K562 (cell line): ENCODE data around the gene DAPK2. TPM values are rescaled to one million over a fixed set of nuclear protein-coding genes. Genes with fewer than 3 reads are reported as not detected.

Source experiments
- ARID1B ChIP-seq: fragments of 450-650 bp; IDR thresholded peaks from 2 replicates; pipeline ENCODE4 v1.6.1; 2016; ENCODE audit warnings: antibody characterized with exemption, mild to moderate bottlenecking, inconsistent platforms
- BCLAF1 ChIP-seq, 2 experiments: fragments of 450-650 bp in 1 of 2; IDR thresholded peaks; 2 replicates each; pipeline ENCODE4 v1.6.1; 2011 to 2017; ENCODE audit warnings: low read depth in 2 of 2, antibody characterized with exemption in 1 of 2, borderline replicate concordance in 1 of 2, low read length in 1 of 2, mild to moderate bottlenecking in 1 of 2, mixed read lengths in 1 of 2; ENCODE audit not compliant: control insufficient read depth in 1 of 2
- CBFA2T2 ChIP-seq: fragments of 450-650 bp; conservative IDR thresholded peaks from 2 replicates; pipeline ENCODE4 v1.6.1; 2017; ENCODE audit warnings: mild to moderate bottlenecking
- DNMT1 ChIP-seq: fragments of 450-650 bp; IDR thresholded peaks from 2 replicates; pipeline ENCODE4 v1.6.1; 2016; ENCODE audit warnings: antibody characterized with exemption, mild to moderate bottlenecking
- FOXO4 ChIP-seq: fragments of 450-650 bp; formaldehyde crosslinking; IDR thresholded peaks from 2 replicates; pipeline ENCODE4 v1.4.0; 2020; ENCODE audit warnings: mild to moderate bottlenecking, moderate library complexity
- GATA2 ChIP-seq: sonication (generic); formaldehyde crosslinking; IDR thresholded peaks from 2 replicates; pipeline ENCODE4 v1.4.0; 2020; ENCODE audit warnings: mild to moderate bottlenecking, missing genetic modification reagents
- HIVEP1 ChIP-seq: fragments of 250-450 bp; sonication (Bioruptor Pico); IDR thresholded peaks from 2 replicates; pipeline ENCODE4 v1.4.0; 2020; ENCODE audit warnings: mild to moderate bottlenecking
- HNRNPK ChIP-seq: fragments of 200-400 bp; formaldehyde crosslinking; IDR thresholded peaks from one replicate; pipeline ENCODE4 v1.6.1; 2018; ENCODE audit warnings: mild to moderate bottlenecking, low read depth, low read length; ENCODE audit not compliant: poor library complexity, severe bottlenecking
- JUND ChIP-seq, 2 experiments: IDR thresholded peaks; 2 replicates in 1 of 2; 3 replicates in 1 of 2; pipeline ENCODE4 v1.6.1; 2011; ENCODE audit warnings: borderline replicate concordance in 2 of 2, low read depth in 2 of 2, low read length in 2 of 2, improper control_type of control experiment in 1 of 2, missing biosample characterization in 1 of 2, missing genetic modification characterization in 1 of 2, missing genetic modification reagents in 1 of 2
- MTF1 ChIP-seq: fragments of 250-450 bp; sonication (Bioruptor Pico); IDR thresholded peaks from 2 replicates; pipeline ENCODE4 v1.9.0; 2021; ENCODE audit warnings: moderate library complexity, mild to moderate bottlenecking, inconsistent platforms, borderline replicate concordance
- NFE2 ChIP-seq: IDR thresholded peaks from 2 replicates; pipeline ENCODE4 v1.6.1; 2014; ENCODE audit warnings: antibody characterized with exemption, low read depth
- OTX1 ChIP-seq: fragments of 450-650 bp; formaldehyde crosslinking; IDR thresholded peaks from 2 replicates; pipeline ENCODE4 v1.4.0; 2022; ENCODE audit warnings: mild to moderate bottlenecking
- POLR3G ChIP-seq: IDR thresholded peaks from 2 replicates; pipeline ENCODE4 v1.6.1; 2011; ENCODE audit not compliant: insufficient read length, insufficient replicate concordance; ENCODE audit errors: extremely low read depth
- PYGO2 ChIP-seq: fragments of 450-650 bp; IDR thresholded peaks from 2 replicates; pipeline ENCODE4 v1.6.1; 2016; ENCODE audit warnings: mild to moderate bottlenecking, missing genetic modification characterization, moderate library complexity, missing compliant biosample characterization
- RNF2 ChIP-seq: sonication (generic); IDR thresholded peaks from 2 replicates; pipeline ENCODE4 v1.6.1; 2016
- RNF219 ChIP-seq: fragments of 250-450 bp; sonication (Bioruptor Pico); IDR thresholded peaks from 2 replicates; pipeline ENCODE4 v1.5.0; 2022; ENCODE audit warnings: mild to moderate bottlenecking
- SRSF1 ChIP-seq: fragments of 200-400 bp; formaldehyde crosslinking; IDR thresholded peaks from 2 replicates; pipeline ENCODE4 v1.6.1; 2017; ENCODE audit warnings: mild to moderate bottlenecking, low read depth, low read length, moderate library complexity
- TOE1 ChIP-seq, 2 experiments: fragments of 450-650 bp in 1 of 2; sonication (generic) in 1 of 2; formaldehyde crosslinking in 1 of 2; IDR thresholded peaks; 2 replicates each; pipeline versions ENCODE4 v1.7.1 to v1.8.0; 2016 to 2022; ENCODE audit warnings: borderline replicate concordance in 2 of 2, mild to moderate bottlenecking in 2 of 2, antibody characterized with exemption in 1 of 2, inconsistent platforms in 1 of 2, low read depth in 1 of 2, missing genetic modification reagents in 1 of 2, moderate library complexity in 1 of 2
- ZFX ChIP-seq: sonication (generic); formaldehyde crosslinking; IDR thresholded peaks from 2 replicates; pipeline ENCODE4 v1.8.0; 2022; ENCODE audit warnings: mild to moderate bottlenecking, missing genetic modification reagents, moderate library complexity
- ZNF12 ChIP-seq: sonication (generic); formaldehyde crosslinking; IDR thresholded peaks from 2 replicates; pipeline ENCODE4 v1.4.0; 2020; ENCODE audit warnings: mild to moderate bottlenecking, missing genetic modification reagents
- ZNF165 ChIP-seq: fragments of 250-450 bp; sonication (Bioruptor Pico); IDR thresholded peaks from 2 replicates; pipeline ENCODE4 v1.4.0; 2020; ENCODE audit warnings: borderline replicate concordance
- ZNF589 ChIP-seq: fragments of 200-800 bp; sonication (Bioruptor generic); IDR thresholded peaks from 2 replicates; pipeline ENCODE4 v1.6.1; 2016; ENCODE audit warnings: low read depth, missing genetic modification characterization, missing compliant biosample characterization
- polyA plus RNA-seq, 8 experiments: library from polyadenylated mRNA; depleted of rRNA in 4 of 8; stranded (reverse) in 5 of 8; unstranded in 3 of 8; fragments of >200 nt; fragmentation: Nextera tagmentation in 2 of 8; fragmentation: Illumina TruSeq in 1 of 8; extraction: Ambion mirVana in 2 of 8; extraction: Trizol in 1 of 8; gene quantifications; 2 replicates each; pipeline versions ENCODE4 v1.2.1 to v1.2.3, GENCODE V29; 2011 to 2014; ENCODE audit warnings: inconsistent platforms in 1 of 8, missing spikeins in 1 of 8
- total RNA-seq, 7 experiments: library from RNA; depleted of rRNA in 6 of 7; stranded (reverse); fragments of >200 nt in 6 of 7; fragmentation: Illumina TruSeq in 2 of 7; extraction: Trizol in 2 of 7; gene quantifications; 2 replicates each; pipeline versions ENCODE4 v1.2.1 to v1.2.3, GENCODE V29; 2011 to 2021; ENCODE audit warnings: low replicate concordance in 1 of 7

The DAPK2 gene
- total and polyA plus RNA-seq, 9 of the 15 experiments (the other 6 are each of a cell fraction or from before 2014, with no cell fraction given): 0.14 to 5.2 (median 2.2) TPM

- TF ChIP-seq JUND (IDR thresholded peaks at IDR 0.05; ENCODE audit: borderline replicate concordance, low read depth, low read length) (peak; percentile 64), JUND (tag; IDR thresholded peaks at IDR 0.05; ENCODE audit: borderline replicate concordance, low read depth, low read length) (peak; percentile 73; the same call in 1 of the 3 replicates), PYGO2 (no peak), SRSF1 (no peak), FOXO4 (CRISPR knock-in tag) (no peak), TOE1 (IDR thresholded peaks at IDR 0.05; ENCODE audit: borderline replicate concordance) (no peak), TOE1 (CRISPR knock-in tag; IDR thresholded peaks at IDR 0.05; ENCODE audit: borderline replicate concordance, low read depth) (no peak), DNMT1 (no peak), HNRNPK (no peak), OTX1 (no peak), RNF2 (peak; percentile 84), ZFX (CRISPR knock-in tag) (peak; percentile 45; the same call in 1 of the 2 replicates), ZNF589 (CRISPR knock-in tag) (no peak), ZNF165 (CRISPR knock-in tag) (peak; percentile 50; the same call in 1 of the 2 replicates), ARID1B (peak; percentile 96), MTF1 (CRISPR knock-in tag) (no peak), NFE2 (0 out of 2 replicates have a peak, but pooled peaks have one; percentile 1), BCLAF1 (IDR thresholded peaks at IDR 0.05; ENCODE audit: borderline replicate concordance in 1 of 2, control insufficient read depth in 1 of 2, low read depth in 2 of 2, low read length in 1 of 2) (no peak), RNF219 (CRISPR knock-in tag) (no peak), HIVEP1 (CRISPR knock-in tag) (no peak), CBFA2T2 (peak; percentile 81), GATA2 (peak; percentile 80), POLR3G (no peak), ZNF12 (CRISPR knock-in tag) (no peak)
These were observed 151.1 kb downstream of the DAPK2 start (continued) for GRCh38 chr15:63895194-63895593.
